Measurements from ENCODE around the gene CYP26A1.

The CYP26A1 gene

DNA sequence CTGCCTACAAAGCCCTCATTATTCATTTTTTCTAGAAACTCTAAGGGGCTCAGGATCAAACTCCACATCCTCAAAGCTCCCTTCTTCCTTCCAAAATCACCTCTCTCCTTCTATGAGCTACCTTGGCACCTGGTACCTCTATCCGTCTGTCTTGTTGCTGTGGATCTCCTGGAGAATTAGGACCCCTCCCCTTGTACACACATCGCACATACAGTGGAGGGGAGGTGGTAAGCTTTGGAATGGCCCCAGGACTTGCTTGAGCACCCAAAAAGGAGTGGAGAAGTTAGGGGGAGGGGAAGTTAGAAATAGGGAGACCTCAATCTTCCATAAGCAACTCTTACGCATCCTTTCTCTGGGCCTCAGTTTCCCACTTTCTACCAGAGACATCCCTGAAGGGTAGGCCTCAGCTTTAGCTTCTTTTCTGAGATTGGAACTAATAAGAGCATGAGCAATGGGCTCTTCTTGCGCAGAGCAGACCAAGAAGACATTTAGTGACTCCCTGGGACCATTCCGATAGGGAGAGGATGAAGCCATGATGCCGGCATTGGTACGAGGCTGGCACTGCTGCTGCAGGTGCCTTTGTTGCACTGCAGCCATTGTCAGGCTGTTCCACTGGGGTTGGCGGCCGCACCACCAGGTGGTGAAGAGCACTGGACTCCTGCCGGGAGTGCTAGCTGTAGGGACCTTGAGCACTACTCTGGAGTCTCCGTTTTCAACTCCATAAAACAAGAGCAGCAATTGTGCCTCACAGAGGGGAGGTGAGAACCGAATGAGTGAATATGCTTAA lies 8.6 kb upstream of the CYP26A1 start:
- DNase-seq (ENCODE audit: low read depth in 4 of 4, low spot score in 1 of 4): no peak

DNA sequence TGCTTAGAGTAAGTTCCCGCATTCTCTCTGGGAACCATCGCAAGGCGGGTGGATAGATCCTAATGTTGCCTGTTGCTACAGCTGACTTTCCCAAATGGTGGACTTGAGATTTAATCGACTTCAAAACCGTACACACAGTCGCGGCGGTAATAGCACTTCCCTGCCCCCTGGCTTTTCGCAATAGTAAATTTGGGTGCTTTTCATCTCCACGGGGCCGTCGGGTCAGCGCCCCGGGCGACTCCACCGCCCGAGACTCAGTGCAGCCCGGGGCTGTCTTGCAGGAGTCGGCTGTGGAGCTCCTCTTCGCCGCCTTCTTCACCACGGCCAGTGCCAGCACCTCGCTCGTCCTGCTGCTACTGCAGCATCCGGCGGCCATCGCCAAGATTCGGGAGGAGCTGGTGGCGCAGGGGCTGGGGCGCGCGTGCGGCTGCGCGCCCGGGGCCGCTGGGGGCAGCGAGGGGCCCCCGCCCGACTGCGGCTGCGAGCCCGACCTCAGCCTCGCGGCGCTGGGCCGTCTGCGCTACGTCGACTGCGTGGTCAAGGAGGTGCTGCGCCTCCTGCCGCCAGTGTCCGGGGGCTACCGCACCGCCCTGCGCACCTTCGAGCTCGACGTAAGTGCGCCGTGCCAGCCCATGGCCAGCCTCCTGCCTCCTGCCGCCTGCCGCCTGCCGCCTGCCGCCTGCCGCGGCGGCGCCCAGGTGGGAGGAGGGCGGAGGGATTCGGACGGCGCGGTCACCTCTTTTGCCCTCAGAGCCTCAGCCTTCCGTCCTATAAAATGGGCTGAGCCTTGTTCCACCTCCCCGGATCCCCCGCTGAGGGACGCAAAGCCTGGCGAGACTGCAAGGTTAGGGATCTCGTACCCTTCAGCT lies 7.8 kb upstream of the CYP26A1 start:
- DNase-seq (ENCODE audit: low read depth in 4 of 4, low spot score in 1 of 4): no peak

DNA sequence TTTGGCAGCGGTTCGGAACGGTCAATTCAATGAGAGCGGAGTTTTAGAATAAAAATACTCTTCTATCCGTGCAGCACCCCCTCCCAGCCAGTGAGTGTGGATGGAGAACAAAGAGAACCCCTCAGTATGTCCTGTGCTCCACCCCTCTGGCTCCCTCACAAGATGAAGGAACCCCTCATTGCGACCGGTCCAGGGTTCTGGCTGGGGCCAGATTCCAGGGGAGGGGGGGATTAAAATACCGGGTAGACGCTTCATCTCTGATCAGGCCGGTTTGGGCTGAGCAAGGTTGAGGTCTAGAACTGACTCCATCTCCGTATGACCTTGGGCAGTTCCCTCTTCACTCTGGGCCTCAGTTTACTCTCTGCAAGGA lies 7.2 kb upstream of the CYP26A1 start:
- no peak for DNase-seq (ENCODE audit: low read depth in 4 of 4, low spot score in 1 of 4)

DNA sequence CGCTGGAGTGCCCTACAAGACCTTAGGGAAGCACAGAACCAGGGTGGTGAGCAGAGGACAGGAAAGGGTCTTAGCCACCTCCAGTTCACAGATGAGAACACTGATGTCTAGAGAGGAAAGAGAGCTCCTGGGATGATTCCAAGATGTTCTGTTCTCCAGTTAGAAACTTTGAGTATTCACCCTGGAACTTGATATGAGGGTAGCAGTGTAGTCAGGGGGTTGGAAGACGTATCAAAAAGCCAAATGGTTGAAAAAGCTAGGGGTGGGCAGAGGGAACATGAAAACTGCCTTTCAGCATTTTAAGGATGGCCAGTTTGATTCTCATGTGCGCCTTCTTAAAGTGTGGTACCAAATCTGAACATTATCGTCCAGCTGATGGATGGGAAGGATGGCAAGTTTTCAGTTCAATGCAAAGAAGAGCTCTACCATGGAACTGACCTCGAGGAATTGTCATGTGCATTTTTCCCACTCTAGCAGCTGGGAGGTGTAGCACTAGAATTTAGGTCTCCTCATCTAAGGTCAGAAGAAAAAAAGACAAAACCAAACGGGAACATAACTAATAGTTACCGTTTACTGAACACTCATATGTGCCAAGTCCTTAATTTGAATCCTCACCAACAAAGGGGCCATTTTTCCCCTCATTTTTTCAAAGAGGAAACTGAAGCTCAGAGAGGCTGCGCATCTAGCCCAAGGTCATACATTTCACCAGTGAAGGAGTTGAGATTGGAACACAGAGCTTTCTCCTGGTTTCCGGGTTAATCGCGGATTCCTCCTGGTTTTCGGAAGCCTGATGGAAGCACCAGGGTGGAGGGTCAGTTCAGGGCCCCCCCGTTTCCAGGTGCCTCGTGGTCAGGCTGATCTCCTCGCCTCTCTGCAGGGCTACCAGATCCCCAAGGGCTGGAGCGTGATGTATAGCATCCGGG lies 6.0 kb upstream of the CYP26A1 start:
- no peak for DNase-seq (ENCODE audit: low read depth in 4 of 4, low spot score in 1 of 4)

DNA sequence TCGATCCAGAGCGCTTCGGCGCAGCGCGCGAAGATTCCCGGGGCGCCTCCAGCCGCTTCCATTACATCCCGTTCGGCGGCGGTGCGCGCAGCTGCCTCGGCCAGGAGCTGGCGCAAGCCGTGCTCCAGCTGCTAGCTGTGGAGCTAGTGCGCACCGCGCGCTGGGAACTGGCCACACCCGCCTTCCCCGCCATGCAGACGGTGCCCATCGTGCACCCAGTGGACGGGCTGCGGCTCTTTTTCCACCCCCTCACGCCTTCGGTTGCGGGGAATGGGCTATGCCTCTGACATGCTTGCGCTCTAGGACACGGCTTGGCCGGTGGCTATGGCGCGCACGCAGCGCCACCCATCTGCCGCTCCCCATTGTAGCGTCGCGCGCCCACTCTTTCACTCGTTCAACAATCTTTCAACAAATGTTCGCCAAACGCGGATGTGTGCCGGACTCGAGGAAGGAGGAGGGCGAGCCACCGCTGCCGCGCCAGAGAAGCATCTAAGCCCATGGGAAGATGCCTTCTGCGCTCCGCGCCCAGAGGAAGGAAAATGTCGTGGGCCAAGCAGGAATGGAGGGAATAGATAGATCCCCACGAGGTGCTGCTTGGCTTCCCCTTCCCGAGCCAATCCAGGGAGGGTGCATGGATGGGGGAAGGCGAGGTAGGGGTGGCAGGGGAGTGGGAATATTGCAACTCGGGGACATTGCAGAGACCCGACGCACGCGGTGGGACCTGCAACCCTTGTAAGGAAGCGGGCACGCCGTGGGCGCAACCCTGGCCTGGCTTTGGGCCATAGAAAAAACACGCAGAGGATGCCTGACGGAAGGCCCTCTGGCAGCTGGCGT lies 5.1 kb upstream of the CYP26A1 start:
- no peak for DNase-seq (ENCODE audit: low read depth in 4 of 4, low spot score in 1 of 4)

DNA sequence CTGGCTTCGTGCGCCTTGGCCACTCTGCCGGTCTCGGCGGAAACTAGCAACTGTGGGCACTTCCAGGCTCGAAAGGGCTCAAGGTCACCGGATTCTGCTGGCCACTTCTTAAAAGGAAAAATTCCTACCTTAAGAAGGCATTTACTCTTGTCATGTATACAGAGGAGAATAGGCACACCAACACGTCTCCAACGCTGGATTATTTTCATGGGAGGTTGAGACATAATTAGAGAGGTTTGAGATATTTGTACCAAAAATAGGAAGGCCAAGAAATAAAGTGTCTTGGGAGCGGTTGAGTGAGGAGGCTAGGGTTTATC lies 4.5 kb upstream of the CYP26A1 start:
- DNase-seq (ENCODE audit: low read depth in 4 of 4, low spot score in 1 of 4): no peak

DNA sequence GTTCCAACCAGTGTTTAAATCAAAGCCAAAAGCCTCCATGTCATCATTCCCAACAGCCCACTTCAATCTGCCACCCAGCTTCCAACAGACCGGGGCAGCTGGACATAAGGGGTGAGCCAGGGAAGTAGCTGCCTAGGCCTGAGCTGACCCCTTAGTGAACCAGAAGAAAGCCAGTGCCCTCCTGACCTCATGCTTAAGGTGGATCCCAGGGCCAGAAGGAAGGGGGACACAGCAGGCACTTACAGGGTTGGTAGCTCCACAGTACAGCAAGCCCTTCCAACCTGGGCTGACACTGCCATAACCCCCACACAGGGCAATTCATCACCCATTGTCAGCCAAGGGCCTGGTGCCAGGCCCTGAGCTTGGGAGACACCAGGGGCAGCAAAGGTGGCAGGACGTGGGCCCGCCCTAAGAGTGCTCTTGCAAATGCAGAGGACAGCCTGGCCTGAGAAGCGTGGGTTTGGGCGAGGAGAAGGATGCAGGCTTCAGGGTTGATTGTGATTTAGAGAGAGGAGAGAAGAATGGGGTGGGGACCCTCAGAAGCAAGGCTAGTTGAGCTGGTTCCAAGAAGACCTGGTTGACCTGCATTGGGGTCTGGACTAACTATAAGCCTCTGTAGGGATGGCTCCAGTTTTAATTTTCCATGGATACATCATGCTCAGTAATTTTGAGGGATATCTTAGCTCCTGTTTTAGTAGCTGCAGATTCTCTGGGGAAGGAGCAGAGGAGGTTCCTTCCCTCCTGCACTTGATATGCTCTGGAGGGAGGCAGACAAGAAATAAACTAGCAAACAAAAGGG lies 3.1 kb upstream of the CYP26A1 start:
- DNase-seq (ENCODE audit: low read depth in 4 of 4, low spot score in 1 of 4): no peak

DNA sequence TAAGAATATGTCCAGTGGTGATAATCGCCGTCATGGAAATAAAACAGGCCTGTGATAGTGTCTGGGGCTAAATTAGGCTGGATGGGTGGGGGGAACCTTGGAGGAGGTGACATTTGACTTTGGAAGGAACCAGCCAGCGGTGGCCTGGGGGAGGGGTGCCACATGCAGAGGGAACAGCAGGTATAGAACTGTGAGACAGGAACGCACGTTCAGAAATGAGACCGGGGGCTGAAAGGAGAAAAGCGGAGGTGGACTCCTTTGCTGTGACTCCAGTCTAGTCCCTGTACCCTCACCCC lies 2.6 kb upstream of the CYP26A1 start:
- no peak for DNase-seq (ENCODE audit: low read depth in 4 of 4, low spot score in 1 of 4)

DNA sequence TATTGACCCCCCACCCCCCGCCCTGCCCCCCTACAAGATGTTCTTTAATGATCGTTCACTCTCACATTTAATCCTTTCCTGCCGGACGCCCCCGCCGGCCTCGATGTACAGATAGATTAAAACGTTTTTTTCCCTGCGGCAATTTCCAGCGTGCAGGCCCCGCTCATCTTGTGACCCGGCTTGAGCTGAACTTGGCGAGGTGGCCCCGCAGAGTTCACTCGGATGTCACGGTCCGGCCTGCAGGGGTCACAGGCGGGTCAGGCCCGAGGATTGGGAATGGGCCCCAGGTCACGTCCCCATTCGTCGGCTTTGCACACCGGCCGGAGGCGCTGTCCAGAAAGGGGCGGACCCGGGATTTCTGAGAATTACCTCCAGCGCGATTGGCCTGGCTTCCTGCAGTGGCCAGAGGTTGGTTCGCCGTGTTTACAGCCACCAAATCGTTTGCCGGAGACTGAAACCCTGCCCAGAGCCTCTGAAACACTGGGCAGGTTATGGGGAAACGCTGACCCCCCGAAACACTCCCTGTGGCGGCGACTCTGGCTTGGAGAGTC lies 1.9 kb upstream of the CYP26A1 start:
- no peak for DNase-seq (ENCODE audit: low read depth in 4 of 4, low spot score in 1 of 4)

DNA sequence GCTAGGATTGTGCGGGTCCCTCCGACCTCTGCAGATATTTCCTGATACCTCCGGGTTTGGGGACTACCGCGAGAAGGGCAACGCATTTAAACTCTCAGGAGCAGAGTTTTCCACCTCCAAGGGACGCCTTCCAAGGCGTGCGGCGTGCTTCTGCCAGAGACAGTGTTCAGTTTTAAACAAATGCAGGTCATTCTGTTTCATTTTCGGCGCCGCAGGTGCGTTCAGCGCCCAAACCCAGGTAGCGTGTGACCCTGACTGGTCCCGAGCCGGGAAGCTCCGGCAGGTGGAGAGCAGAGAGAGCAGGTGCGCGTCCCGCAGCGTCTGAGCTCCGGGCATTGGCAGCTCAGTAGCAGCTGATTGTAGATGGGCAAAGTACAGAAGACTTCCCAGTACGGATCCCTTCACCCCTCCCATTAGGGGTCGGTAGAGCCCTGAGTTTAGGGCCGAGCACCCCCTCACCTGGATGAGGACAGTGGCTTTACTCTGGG lies 1.4 kb upstream of the CYP26A1 start:
- DNase-seq (ENCODE audit: low read depth in 4 of 4, low spot score in 1 of 4): no peak

DNA sequence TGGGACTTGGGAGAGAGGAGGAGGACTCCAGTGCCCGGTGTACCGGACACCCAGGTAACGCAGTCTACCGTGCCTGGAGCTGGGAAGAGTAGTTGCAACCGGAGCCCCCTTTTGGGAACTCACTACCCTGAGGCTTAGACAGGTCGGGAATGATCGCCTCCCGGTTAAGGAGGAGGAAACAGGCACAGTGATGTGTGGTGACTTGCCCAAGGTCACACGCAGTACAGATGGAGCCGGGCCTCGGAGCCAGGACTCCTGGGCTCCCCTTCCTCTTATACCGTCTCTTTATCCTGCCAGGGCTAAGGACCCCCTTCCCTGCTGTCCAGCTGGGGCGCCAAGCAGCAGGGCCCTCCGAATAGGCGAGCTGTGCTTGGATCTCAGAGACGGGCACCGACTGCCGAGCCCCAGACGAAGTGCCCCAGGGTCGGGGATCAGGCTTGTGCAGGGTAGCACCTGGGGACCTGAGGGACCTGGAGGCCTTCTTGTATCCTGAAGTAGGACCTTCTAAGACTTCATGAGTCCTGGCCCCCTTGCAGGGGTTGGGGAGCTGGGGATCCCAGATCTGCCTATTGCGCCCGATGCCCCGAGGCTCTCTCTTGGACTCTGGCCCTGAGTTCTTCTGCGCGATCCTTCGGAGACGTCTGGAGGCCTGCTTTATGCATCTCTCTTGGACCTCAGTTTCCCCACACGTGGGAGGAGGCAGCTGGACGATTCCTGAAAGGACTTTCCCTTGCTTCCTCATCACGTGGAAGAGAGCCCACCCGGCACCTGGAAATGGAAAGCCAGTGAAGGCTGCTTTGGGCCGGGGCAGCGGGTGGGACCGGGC lies 767 bp upstream of the CYP26A1 start:
- DNase-seq (ENCODE audit: low read depth in 4 of 4, low spot score in 1 of 4): no peak

DNA sequence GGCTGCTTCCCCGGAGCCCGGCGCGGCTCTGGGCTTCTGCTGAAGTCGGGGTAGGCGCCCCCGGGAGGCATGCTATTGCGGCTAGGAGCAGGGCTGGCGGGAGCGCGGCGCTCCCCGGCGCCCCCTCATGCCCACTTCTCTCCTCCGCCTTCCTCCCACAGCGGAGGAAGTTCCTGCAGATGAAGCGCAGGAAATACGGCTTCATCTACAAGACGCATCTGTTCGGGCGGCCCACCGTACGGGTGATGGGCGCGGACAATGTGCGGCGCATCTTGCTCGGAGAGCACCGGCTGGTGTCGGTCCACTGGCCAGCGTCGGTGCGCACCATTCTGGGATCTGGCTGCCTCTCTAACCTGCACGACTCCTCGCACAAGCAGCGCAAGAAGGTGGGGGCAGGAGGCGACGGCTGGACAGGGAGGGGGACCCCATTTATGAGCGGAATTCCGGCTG lies 479 bp downstream of the CYP26A1 start:
- no peak for DNase-seq (ENCODE audit: low read depth in 4 of 4, low spot score in 1 of 4)

DNA sequence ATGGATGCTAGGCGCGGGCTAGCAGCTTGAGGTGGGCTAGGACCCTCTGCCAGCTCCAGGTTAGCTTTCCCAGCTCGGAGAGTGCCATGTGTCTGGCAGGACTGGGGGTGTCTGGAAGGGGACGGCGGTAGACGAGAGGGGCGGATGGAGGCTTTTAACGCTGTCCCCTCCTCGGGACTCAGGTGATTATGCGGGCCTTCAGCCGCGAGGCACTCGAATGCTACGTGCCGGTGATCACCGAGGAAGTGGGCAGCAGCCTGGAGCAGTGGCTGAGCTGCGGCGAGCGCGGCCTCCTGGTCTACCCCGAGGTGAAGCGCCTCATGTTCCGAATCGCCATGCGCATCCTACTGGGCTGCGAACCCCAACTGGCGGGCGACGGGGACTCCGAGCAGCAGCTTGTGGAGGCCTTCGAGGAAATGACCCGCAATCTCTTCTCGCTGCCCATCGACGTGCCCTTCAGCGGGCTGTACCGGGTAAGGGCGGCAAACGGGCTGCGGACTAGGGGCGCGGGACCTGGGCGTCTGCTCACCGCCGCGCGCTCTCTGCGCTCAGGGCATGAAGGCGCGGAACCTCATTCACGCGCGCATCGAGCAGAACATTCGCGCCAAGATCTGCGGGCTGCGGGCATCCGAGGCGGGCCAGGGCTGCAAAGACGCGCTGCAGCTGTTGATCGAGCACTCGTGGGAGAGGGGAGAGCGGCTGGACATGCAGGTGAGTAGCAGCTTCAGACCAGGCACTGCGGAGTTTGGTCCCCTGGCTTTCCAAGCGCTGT lies 1.1 kb downstream of the CYP26A1 start:
- DNase-seq (ENCODE audit: low read depth in 4 of 4, low spot score in 1 of 4): no peak

DNA sequence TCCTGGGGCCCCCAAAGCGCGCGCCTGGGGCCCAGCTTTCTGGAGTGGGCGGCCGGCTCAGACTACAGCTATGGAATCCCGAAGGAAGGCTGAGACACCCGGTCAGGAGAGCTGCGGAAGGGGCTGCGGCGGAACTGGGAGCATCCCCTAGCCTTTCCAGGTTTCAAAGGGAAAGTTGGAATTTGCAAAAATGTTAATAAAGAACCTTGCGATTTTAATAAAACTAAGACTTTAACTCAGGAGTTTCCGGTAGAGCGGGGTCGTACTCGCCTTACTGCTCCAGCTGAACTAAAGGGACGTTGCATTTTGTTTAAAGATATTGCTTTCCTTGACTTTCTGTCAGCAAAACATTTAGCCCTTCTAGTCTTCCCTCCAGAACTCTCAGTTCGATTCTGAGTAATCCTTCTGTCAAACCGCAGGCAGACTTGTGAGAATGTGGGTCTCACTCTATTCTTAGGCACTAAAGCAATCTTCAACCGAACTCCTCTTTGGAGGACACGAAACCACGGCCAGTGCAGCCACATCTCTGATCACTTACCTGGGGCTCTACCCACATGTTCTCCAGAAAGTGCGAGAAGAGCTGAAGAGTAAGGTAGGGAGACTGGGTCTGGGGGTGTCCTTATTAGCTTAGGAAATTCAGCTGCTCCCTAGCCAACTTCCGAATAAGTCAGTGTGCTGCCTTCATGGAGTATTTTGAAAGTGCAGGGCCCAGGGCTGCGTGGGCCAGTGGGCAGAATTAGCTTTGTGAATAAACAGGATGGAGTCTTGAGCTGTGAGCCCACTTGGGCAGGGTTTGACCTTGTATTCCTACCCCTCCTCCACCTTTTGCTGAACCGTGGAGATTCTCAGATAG lies 1.9 kb downstream of the CYP26A1 start:
- DNase-seq (ENCODE audit: low read depth in 4 of 4, low spot score in 1 of 4): no peak

DNA sequence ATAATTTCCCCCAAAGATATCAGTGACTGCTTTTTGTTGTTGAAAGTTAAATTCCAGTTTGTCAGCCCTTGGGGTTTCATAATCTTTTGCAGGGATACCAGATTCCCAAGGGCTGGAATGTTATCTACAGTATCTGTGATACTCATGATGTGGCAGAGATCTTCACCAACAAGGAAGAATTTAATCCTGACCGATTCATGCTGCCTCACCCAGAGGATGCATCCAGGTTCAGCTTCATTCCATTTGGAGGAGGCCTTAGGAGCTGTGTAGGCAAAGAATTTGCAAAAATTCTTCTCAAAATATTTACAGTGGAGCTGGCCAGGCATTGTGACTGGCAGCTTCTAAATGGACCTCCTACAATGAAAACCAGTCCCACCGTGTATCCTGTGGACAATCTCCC lies 3.2 kb downstream of the CYP26A1 start:
- DNase-seq (ENCODE audit: low read depth in 4 of 4, low spot score in 1 of 4): no peak

DNA sequence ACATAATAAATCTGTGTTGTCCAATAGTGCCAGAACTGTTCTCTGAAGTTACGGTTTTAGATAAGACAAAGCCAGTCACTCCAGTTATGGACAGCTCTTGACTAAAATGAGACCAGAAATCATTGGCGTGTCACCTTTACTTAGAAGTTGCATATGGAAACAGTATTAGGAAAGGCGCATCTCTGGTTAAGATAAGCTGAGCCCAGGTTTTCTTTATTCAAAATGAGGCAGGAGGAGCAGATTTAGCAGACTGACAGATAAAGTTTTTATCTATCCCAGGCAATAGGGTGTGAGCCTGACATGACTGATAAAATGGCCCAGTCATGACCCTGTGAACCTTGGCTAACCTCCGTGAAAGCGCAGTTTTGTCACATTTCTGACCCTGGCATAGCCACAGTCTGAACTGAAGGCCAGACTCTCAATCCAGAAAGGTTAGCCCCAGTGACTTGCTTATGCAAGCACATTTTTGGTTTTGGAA lies 4.2 kb downstream of the CYP26A1 start:
- DNase-seq (ENCODE audit: low read depth in 4 of 4, low spot score in 1 of 4): no peak
